CD14-positive monocyte (primary cell): ENCODE results near the gene TRPV4. TPM values are rescaled to one million over a fixed set of nuclear protein-coding genes. Genes with fewer than 3 reads are reported as not detected.

ENCODE experiments used
- DNase-seq, 3 donors: peaks; one replicate each; pipeline ENCODE4 v3.0.0-alpha.2; 2011 to 2022
- H2AFZ ChIP-seq: 2 replicates; pipeline ENCODE4 v1.6.0; 2012; ENCODE audit warnings: mild to moderate bottlenecking, low read depth, low read length, inconsistent platforms; ENCODE audit not compliant: insufficient read depth, poor library complexity, severe bottlenecking
- H3K27ac ChIP-seq, 2 donors: 1 replicate in 1 of 2; 2 replicates in 1 of 2; pipeline ENCODE4 v1.5.1; 2012 to 2013; ENCODE audit warnings: low read length in 2 of 2, control low read depth in 1 of 2, inconsistent platforms in 1 of 2, low read depth in 1 of 2, mild to moderate bottlenecking in 1 of 2
- H3K27me3 ChIP-seq, 2 donors: one replicate each; pipeline versions ENCODE4 v1.6.0 to v1.6.1; 2011 to 2013; ENCODE audit warnings: low read length in 2 of 2; ENCODE audit not compliant: control insufficient read depth in 2 of 2, insufficient read depth in 2 of 2
- H3K36me3 ChIP-seq, 2 donors: replicated peaks in 1 of 2; 1 replicate in 1 of 2; 2 replicates in 1 of 2; pipeline versions ENCODE4 v1.5.1 to v1.6.1; 2012 to 2013; ENCODE audit warnings: low read length in 2 of 2, control low read depth in 1 of 2, inconsistent platforms in 1 of 2, mild to moderate bottlenecking in 1 of 2; ENCODE audit not compliant: insufficient read depth in 2 of 2, control insufficient read depth in 1 of 2
- H3K4me1 ChIP-seq, 2 donors: 1 replicate in 1 of 2; 2 replicates in 1 of 2; pipeline versions ENCODE4 v1.5.1 to v1.6.1; 2012 to 2013; ENCODE audit warnings: low read length in 2 of 2, control low read depth in 1 of 2, inconsistent platforms in 1 of 2, mild to moderate bottlenecking in 1 of 2, moderate library complexity in 1 of 2; ENCODE audit not compliant: insufficient read depth in 2 of 2, control insufficient read depth in 1 of 2
- H3K4me2 ChIP-seq: replicated peaks from 2 replicates; pipeline ENCODE3; 2012; ENCODE audit warnings: low read length, moderate library complexity, mild to moderate bottlenecking; ENCODE audit not compliant: poor library complexity, severe bottlenecking; ENCODE audit errors: extremely low read depth
- H3K4me3 ChIP-seq, 3 experiments: fragments of 200-600 bp in 1 of 3; sonication (generic) in 1 of 3; replicated peaks in 1 of 3; 1 replicate in 2 of 3; 2 replicates in 1 of 3; pipeline ENCODE4 v1.5.1; 2011 to 2013; ENCODE audit warnings: low read length in 3 of 3, mild to moderate bottlenecking in 3 of 3, control low read depth in 2 of 3, low read depth in 2 of 3, inconsistent platforms in 1 of 3, moderate library complexity in 1 of 3
- H3K79me2 ChIP-seq: 2 replicates; pipeline ENCODE4 v1.6.0; 2012; ENCODE audit warnings: mild to moderate bottlenecking, control low read depth, inconsistent platforms, low read length, moderate library complexity; ENCODE audit not compliant: insufficient read depth
- H3K9ac ChIP-seq: 2 replicates; pipeline ENCODE4 v1.6.0; 2017; ENCODE audit warnings: low read length, mild to moderate bottlenecking; ENCODE audit not compliant: insufficient read depth, poor library complexity, severe bottlenecking
- H3K9me3 ChIP-seq, 2 donors: replicated peaks in 1 of 2; 1 replicate in 1 of 2; 2 replicates in 1 of 2; pipeline versions ENCODE4 v1.5.1 to v1.6.1; 2012 to 2013; ENCODE audit warnings: low read length in 2 of 2, control low read depth in 1 of 2; ENCODE audit not compliant: control insufficient read depth in 1 of 2, insufficient read depth in 1 of 2
- H4K20me1 ChIP-seq: 2 replicates; pipeline ENCODE4 v1.6.0; 2012; ENCODE audit warnings: mild to moderate bottlenecking, low read length, control low read depth, moderate library complexity; ENCODE audit not compliant: insufficient read depth
- H3K27ac Mint-ChIP-seq, 7 donors: one replicate each; pipeline ENCODE4 v1.8.0; 2020; ENCODE audit warnings: mild to moderate bottlenecking in 7 of 7, mixed read lengths in 7 of 7, moderate library complexity in 6 of 7, inconsistent platforms in 2 of 7
- H3K27me3 Mint-ChIP-seq, 3 donors: one replicate each; pipeline ENCODE4 v1.8.0; 2021 to 2022; ENCODE audit warnings: low read depth in 3 of 3, mild to moderate bottlenecking in 3 of 3, mixed read lengths in 3 of 3, moderate library complexity in 3 of 3, inconsistent platforms in 1 of 3
- H3K36me3 Mint-ChIP-seq, 2 donors: one replicate each; pipeline ENCODE4 v1.8.0; 2020; ENCODE audit warnings: mixed read lengths in 2 of 2, inconsistent platforms in 1 of 2, mild to moderate bottlenecking in 1 of 2
- H3K4me1 Mint-ChIP-seq: one replicate; pipeline ENCODE4 v1.8.0; 2020; ENCODE audit warnings: mild to moderate bottlenecking, mixed read lengths
- H3K4me3 Mint-ChIP-seq, 2 donors: one replicate each; pipeline ENCODE4 v1.8.0; 2020; ENCODE audit warnings: mild to moderate bottlenecking in 2 of 2, mixed read lengths in 2 of 2, moderate library complexity in 1 of 2
- H3K9me3 Mint-ChIP-seq, 7 donors: one replicate each; pipeline ENCODE4 v1.8.0; 2020 to 2022; ENCODE audit warnings: mixed read lengths in 7 of 7, mild to moderate bottlenecking in 6 of 7, moderate library complexity in 6 of 7, inconsistent platforms in 2 of 7
- WGBS: methylation state at CpG from one replicate; pipeline ENCODE4 v1.1.5; 2013; ENCODE audit warnings: missing lambda C conversion rate; ENCODE audit not compliant: insufficient coverage; 5-methylcytosine and 5-hydroxymethylcytosine counted together
- intact Hi-C, 2 donors: fragments of 100-400 bp; cut with micrococcal nuclease; formaldehyde crosslinking; loops; one replicate each; pipeline versions ENCODE4 v1.15.0 to v1.15.1; 2023
- polyA plus RNA-seq, 3 donors: library from polyadenylated mRNA; depleted of rRNA in 1 of 3; unstranded in 2 of 3; stranded (reverse) in 1 of 3; fragments of 300-500 nt in 2 of 3; fragments of >200 nt in 1 of 3; fragmentation: Illumina TruSeq in 2 of 3; gene quantifications; 1 replicate in 2 of 3; 2 replicates in 1 of 3; pipeline ENCODE4 v1.2.3, GENCODE V29; 2012 to 2021
- TF ChIP-seq, protein P1 (sequence below): fragments of 200-600 bp; IDR thresholded peaks from one replicate; pipeline ENCODE4 v1.8.0; 2022; ENCODE audit warnings: antibody characterized with exemption, mild to moderate bottlenecking

Gene TRPV4
- polyA plus RNA-seq, 3 donors, result 0.64 to 3.1 (median 2.0) TPM

GRCh38 chr12:109759595-109759994 lies 73.6 kb downstream of the TRPV4 start:
- no peak overlapping the region for H3K27ac Mint-ChIP-seq
- TF ChIP-seq, protein P1, sequence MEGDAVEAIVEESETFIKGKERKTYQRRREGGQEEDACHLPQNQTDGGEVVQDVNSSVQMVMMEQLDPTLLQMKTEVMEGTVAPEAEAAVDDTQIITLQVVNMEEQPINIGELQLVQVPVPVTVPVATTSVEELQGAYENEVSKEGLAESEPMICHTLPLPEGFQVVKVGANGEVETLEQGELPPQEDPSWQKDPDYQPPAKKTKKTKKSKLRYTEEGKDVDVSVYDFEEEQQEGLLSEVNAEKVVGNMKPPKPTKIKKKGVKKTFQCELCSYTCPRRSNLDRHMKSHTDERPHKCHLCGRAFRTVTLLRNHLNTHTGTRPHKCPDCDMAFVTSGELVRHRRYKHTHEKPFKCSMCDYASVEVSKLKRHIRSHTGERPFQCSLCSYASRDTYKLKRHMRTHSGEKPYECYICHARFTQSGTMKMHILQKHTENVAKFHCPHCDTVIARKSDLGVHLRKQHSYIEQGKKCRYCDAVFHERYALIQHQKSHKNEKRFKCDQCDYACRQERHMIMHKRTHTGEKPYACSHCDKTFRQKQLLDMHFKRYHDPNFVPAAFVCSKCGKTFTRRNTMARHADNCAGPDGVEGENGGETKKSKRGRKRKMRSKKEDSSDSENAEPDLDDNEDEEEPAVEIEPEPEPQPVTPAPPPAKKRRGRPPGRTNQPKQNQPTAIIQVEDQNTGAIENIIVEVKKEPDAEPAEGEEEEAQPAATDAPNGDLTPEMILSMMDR, result no peak
- Histone ChIP-seq H3K27me3 (no peaks in the 10 kb centered on the region), H3K79me2 (no peaks in the 10 kb centered on the region), H2AFZ (no peak overlapping the region), H3K4me1 (peaks cover 2 to 20% of the 10 kb centered on the region in 2 donors), H3K27ac (no peak overlapping the region), H3K36me3 (no peaks in the 10 kb centered on the region), H4K20me1 (no peaks in the 10 kb centered on the region), H3K4me2 (no peak overlapping the region), H3K9me3 (peaks cover 18 to 25% of the 10 kb centered on the region in 2 donors), H3K4me3 (no peak overlapping the region), H3K9ac (no peak overlapping the region)
- H3K4me1 Mint-ChIP-seq, result peaks cover 22% of the 10 kb centered on the region
- intact Hi-C loops, result no loop called here
- H3K4me3 Mint-ChIP-seq, result no peak overlapping the region
- H3K27me3 Mint-ChIP-seq, result peaks cover 3 to 8% (median 7%) of the 10 kb centered on the region in 3 donors
- no peak for DNase-seq
- 88% methylated on average over 7 of the region's 13 CpGs for WGBS
- H3K36me3 Mint-ChIP-seq, result peaks cover 0 to 9% of the 10 kb centered on the region in 2 donors
- H3K9me3 Mint-ChIP-seq, result peaks cover 17 to 41% (median 33%) of the 10 kb centered on the region in 7 donors

DNA sequence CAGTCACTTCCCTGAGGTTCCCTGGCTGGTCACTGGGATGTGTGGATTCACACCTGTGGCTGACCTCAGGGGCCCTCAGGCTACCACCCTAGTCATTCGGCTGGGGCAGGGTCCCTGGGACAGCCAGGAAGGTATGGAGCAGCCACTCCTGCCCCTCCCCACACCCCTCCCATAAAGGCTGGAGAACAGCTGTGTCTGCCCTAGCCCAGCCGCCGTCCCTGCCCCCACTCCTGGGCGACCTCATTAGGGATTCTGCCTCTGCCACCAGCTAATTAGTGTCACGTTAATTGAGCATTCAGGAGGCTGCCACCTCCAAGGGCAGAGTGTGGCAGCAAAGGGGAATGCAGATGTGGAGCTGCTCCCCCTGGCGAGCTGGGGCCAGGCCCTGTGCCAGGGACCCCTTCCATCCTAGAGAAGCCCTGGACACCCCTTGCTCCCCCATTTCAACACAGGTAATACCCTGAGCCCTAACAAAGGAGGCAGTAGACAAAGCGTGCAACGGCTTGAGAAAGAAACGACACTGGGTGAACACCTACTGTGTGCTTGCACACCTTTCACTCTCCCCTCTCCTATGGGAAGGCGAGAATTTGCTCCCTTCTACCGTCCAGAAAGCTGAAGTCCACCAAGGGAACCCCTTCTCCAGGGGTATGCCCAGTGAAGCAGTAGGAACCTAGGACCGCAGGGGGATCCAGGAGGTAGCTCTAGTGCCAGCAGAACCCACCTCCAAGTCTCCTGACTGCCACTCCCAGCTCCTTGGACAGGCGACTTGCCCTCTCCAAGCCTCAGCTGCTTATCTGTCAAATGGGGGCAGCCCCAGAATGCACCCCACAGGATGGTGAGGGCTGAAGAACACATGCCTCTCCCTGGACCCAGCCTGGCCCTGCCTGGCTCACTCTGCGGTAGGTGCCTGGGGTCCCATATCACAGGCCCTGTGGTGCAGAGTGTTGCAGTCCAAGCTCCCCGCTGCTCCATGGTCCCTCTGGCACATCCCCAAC lies 74.5 kb downstream of the TRPV4 start:
- no peaks in the 10 kb centered on the region for H3K79me2 ChIP-seq
- H3K4me2 ChIP-seq, result no peak overlapping the region
- no peaks in the 10 kb centered on the region for H4K20me1 ChIP-seq
- Mint-ChIP-seq H3K4me1 (peaks cover 22% of the 10 kb centered on the region), H3K4me3 (no peak overlapping the region), H3K36me3 (peaks cover 0 to 7% of the 10 kb centered on the region in 2 donors), H3K9me3 (peaks cover 17 to 35% (median 28%) of the 10 kb centered on the region in 7 donors), H3K27me3 (peaks cover 5 to 8% (median 7%) of the 10 kb centered on the region in 3 donors), H3K27ac (peak overlapping the region in 1 of 7 donors; percentile 38)
- intact Hi-C loops, result no loop called here
- H2AFZ ChIP-seq, result no peak overlapping the region
- WGBS, result 87% methylated on average over 12 of the region's 15 CpGs
- peaks cover 2 to 20% of the 10 kb centered on the region in 2 donors for H3K4me1 ChIP-seq
- DNase-seq, result no peak
- H3K27ac ChIP-seq, result no peak overlapping the region
- H3K4me3 ChIP-seq, result no peak overlapping the region
- H3K9me3 ChIP-seq, result peaks cover 16 to 20% of the 10 kb centered on the region in 2 donors
- H3K9ac ChIP-seq, result no peak overlapping the region
- H3K36me3 ChIP-seq, result no peaks in the 10 kb centered on the region
- no peaks in the 10 kb centered on the region for H3K27me3 ChIP-seq
- TF ChIP-seq, protein P1, result no peak
